Measurements from ENCODE around the gene MAX. TPM values are rescaled to one million over a fixed set of nuclear protein-coding genes. Genes with fewer than 3 reads are reported as not detected.

Gene MAX
- total and polyA plus RNA-seq, 2 donors (not counting 1 experiment from before 2014, with no cell fraction given): 98.6 to 130 TPM

GRCh38 chr14:65142429-65142828 lies 40.1 kb upstream of the MAX start:
- no peak overlapping the region for H3K4me3 Mint-ChIP-seq
- Histone ChIP-seq H3K4me3 (ENCODE audit: control extremely low read depth in 1 of 5, extremely low read depth in 1 of 5, insufficient read depth in 1 of 5, low read depth in 2 of 5, low read length in 4 of 5) (no peak overlapping the region), H4K20me1 (ENCODE audit: control insufficient read depth, insufficient read depth, low read length, poor library complexity, severe bottlenecking) (no peaks in the 10 kb centered on the region), H2AFZ (ENCODE audit: insufficient read depth, low read depth, low read length, poor library complexity, severe bottlenecking) (no peak overlapping the region), H3K27ac (ENCODE audit: low read length in 2 of 2) (no peak overlapping the region), H3K27me3 (replicated peaks in 1 of 4; ENCODE audit: control extremely low read depth in 1 of 4, control insufficient read depth in 3 of 4, insufficient read depth in 4 of 4, low read length in 3 of 4) (peaks cover 0 to 3% (median 0%) of the 10 kb centered on the region in 4 experiments), H3K36me3 (replicated peaks in 1 of 2; ENCODE audit: control extremely low read depth in 1 of 2, control insufficient read depth in 1 of 2, extremely low read depth in 1 of 2, insufficient read depth in 2 of 2, low read length in 1 of 2) (no peaks in the 10 kb centered on the region), H3K9me3 (ENCODE audit: control extremely low read depth in 1 of 3, control insufficient read depth in 2 of 3, insufficient read depth in 1 of 3, low read length in 2 of 3) (no peaks in the 10 kb centered on the region), H3K4me1 (ENCODE audit: control insufficient read depth in 2 of 2, insufficient read depth in 2 of 2, low read length in 2 of 2) (no peaks in the 10 kb centered on the region), H3K4me2 (replicated peaks; ENCODE audit: low read depth, low read length, poor library complexity, severe bottlenecking) (no peak overlapping the region), H3K9ac (ENCODE audit: low read length) (no peak overlapping the region), H3K79me2 (ENCODE audit: control insufficient read depth, insufficient read depth, low read length) (no peaks in the 10 kb centered on the region)
- ChIA-PET POLR2A (no interaction called here), CTCF (no interaction called here)
- H3K27ac Mint-ChIP-seq: no peak overlapping the region
- no peaks in the 10 kb centered on the region for H3K9me3 Mint-ChIP-seq (ENCODE audit: insufficient read depth)
- ATAC-seq (ENCODE audit: low read depth) (no peak), DNase-seq (no peak)
- intact Hi-C loops (cut with micrococcal nuclease): no loop called here
- WGBS (ENCODE audit: insufficient coverage): 100% methylated on average over 1 of the region's 4 CpGs
- TF ChIP-seq CTCF (IDR thresholded peaks at IDR 0.05): no peak
- no peak for TF ChIP-seq EZH2 (IDR thresholded peaks at IDR 0.05; ENCODE audit: borderline replicate concordance, insufficient read depth, low read depth, low read length, poor library complexity, severe bottlenecking)
- H3K27me3 Mint-ChIP-seq: peaks cover 16% of the 10 kb centered on the region
- H3K4me1 Mint-ChIP-seq: no peaks in the 10 kb centered on the region

GRCh38 chr14:65141523-65141922 lies 39.2 kb upstream of the MAX start:
- H3K9me3 ChIP-seq (ENCODE audit: control extremely low read depth in 1 of 3, control insufficient read depth in 2 of 3, insufficient read depth in 1 of 3, low read length in 2 of 3): no peaks in the 10 kb centered on the region
- H3K36me3 ChIP-seq (replicated peaks in 1 of 2; ENCODE audit: control extremely low read depth in 1 of 2, control insufficient read depth in 1 of 2, extremely low read depth in 1 of 2, insufficient read depth in 2 of 2, low read length in 1 of 2): no peaks in the 10 kb centered on the region
- no peaks in the 10 kb centered on the region for H3K4me1 ChIP-seq (ENCODE audit: control insufficient read depth in 2 of 2, insufficient read depth in 2 of 2, low read length in 2 of 2)
- H3K4me3 Mint-ChIP-seq: no peak overlapping the region
- TF ChIP-seq CTCF (IDR thresholded peaks at IDR 0.05) (no peak), EZH2 (IDR thresholded peaks at IDR 0.05; ENCODE audit: borderline replicate concordance, insufficient read depth, low read depth, low read length, poor library complexity, severe bottlenecking) (no peak)
- H3K4me1 Mint-ChIP-seq: no peaks in the 10 kb centered on the region
- H2AFZ ChIP-seq (ENCODE audit: insufficient read depth, low read depth, low read length, poor library complexity, severe bottlenecking): no peak overlapping the region
- no peak overlapping the region for H3K9ac ChIP-seq (ENCODE audit: low read length)
- H3K27ac Mint-ChIP-seq: no peak overlapping the region
- WGBS (ENCODE audit: insufficient coverage): 100% methylated on average over 2 of the region's 5 CpGs
- ChIA-PET POLR2A (no interaction called here), CTCF (interaction anchor here (0.5 kb wide), 1 partner anchor 32 kb away, joined by 3 read pairs; no protein-coding TSS in a partner anchor)
- H3K9me3 Mint-ChIP-seq (ENCODE audit: insufficient read depth): no peaks in the 10 kb centered on the region
- H4K20me1 ChIP-seq (ENCODE audit: control insufficient read depth, insufficient read depth, low read length, poor library complexity, severe bottlenecking): no peaks in the 10 kb centered on the region
- no peak for DNase-seq
- peaks cover 0 to 3% (median 0%) of the 10 kb centered on the region in 4 experiments for H3K27me3 ChIP-seq (replicated peaks in 1 of 4; ENCODE audit: control extremely low read depth in 1 of 4, control insufficient read depth in 3 of 4, insufficient read depth in 4 of 4, low read length in 3 of 4)
- intact Hi-C loops (cut with micrococcal nuclease): no loop called here
- H3K4me3 ChIP-seq (ENCODE audit: control extremely low read depth in 1 of 5, extremely low read depth in 1 of 5, insufficient read depth in 1 of 5, low read depth in 2 of 5, low read length in 4 of 5): no peak overlapping the region
- no peak for ATAC-seq (ENCODE audit: low read depth)
- peaks cover 16% of the 10 kb centered on the region for H3K27me3 Mint-ChIP-seq
- H3K79me2 ChIP-seq (ENCODE audit: control insufficient read depth, insufficient read depth, low read length): no peaks in the 10 kb centered on the region
- no peak overlapping the region for H3K4me2 ChIP-seq (replicated peaks; ENCODE audit: low read depth, low read length, poor library complexity, severe bottlenecking)
- H3K27ac ChIP-seq (ENCODE audit: low read length in 2 of 2): no peak overlapping the region
